HepG2 (cell line): ENCODE results near the gene TDRD9. TPM values are rescaled to one million over a fixed set of nuclear protein-coding genes. Genes with fewer than 3 reads are reported as not detected.

Source experiments
- CSRNP1 ChIP-seq: sonication (generic); formaldehyde crosslinking; IDR thresholded peaks from 2 replicates; pipeline ENCODE4 v1.8.1; 2023; ENCODE audit warnings: mild to moderate bottlenecking, missing genetic modification reagents
- GATAD1 ChIP-seq: IDR thresholded peaks from 2 replicates; pipeline ENCODE4 v1.6.1; 2016; ENCODE audit warnings: missing genetic modification reagents, missing compliant biosample characterization
- HNRNPUL1 ChIP-seq: fragments of 200-400 bp; formaldehyde crosslinking; IDR thresholded peaks from 2 replicates; pipeline ENCODE4 v1.6.1; 2017; ENCODE audit warnings: low read depth, mild to moderate bottlenecking, low read length, moderate library complexity
- MED13 ChIP-seq: sonication (generic); formaldehyde crosslinking; IDR thresholded peaks from 2 replicates; pipeline ENCODE4 v1.5.0; 2020; ENCODE audit warnings: missing genetic modification reagents
- PHB2 ChIP-seq: fragments of 450-650 bp; IDR thresholded peaks from 2 replicates; pipeline ENCODE4 v1.6.1; 2018; ENCODE audit not compliant: partially characterized antibody
- PITX1 ChIP-seq: sonication (generic); formaldehyde crosslinking; IDR thresholded peaks from 2 replicates; pipeline ENCODE4 v1.5.1; 2020; ENCODE audit warnings: mild to moderate bottlenecking, missing genetic modification reagents
- POLR2AphosphoS2 ChIP-seq: IDR thresholded peaks from 2 replicates; pipeline ENCODE4 v1.6.1; 2011; ENCODE audit warnings: low read depth, low read length, improper control_type of control experiment
- SAP130 ChIP-seq: IDR thresholded peaks from 2 replicates; pipeline ENCODE4 v1.6.1; 2016; ENCODE audit warnings: low read depth
- SSRP1 ChIP-seq: IDR thresholded peaks from 2 replicates; pipeline ENCODE4 v1.6.1; 2016; ENCODE audit warnings: control low read depth
- ZC3H13 ChIP-seq: sonication (generic); formaldehyde crosslinking; IDR thresholded peaks from 2 replicates; pipeline ENCODE4 v1.8.1; 2023; ENCODE audit warnings: mild to moderate bottlenecking, missing genetic modification reagents, moderate library complexity
- ZFP82 ChIP-seq: sonication (generic); formaldehyde crosslinking; IDR thresholded peaks from 2 replicates; pipeline ENCODE4 v1.5.1; 2020; ENCODE audit warnings: mild to moderate bottlenecking, missing genetic modification reagents, borderline replicate concordance
- ZHX1 ChIP-seq: sonication (generic); formaldehyde crosslinking; IDR thresholded peaks from 2 replicates; pipeline ENCODE4 v1.8.1; 2022; ENCODE audit warnings: low read depth, mild to moderate bottlenecking, missing genetic modification reagents
- ZNF256 ChIP-seq: sonication (generic); formaldehyde crosslinking; conservative IDR thresholded peaks from 2 replicates; pipeline ENCODE4 v1.4.0; 2020; ENCODE audit warnings: missing genetic modification reagents
- ZNF816 ChIP-seq: sonication (generic); formaldehyde crosslinking; IDR thresholded peaks from 2 replicates; pipeline ENCODE4 v1.8.0; 2022; ENCODE audit warnings: missing genetic modification reagents, mild to moderate bottlenecking, borderline replicate concordance
- polyA plus RNA-seq, 8 experiments: library from polyadenylated mRNA; depleted of rRNA in 3 of 8; stranded (reverse) in 7 of 8; unstranded in 1 of 8; fragments of >200 nt; fragmentation: Illumina TruSeq in 4 of 8; extraction: Trizol in 4 of 8; gene quantifications; 2 replicates each; pipeline versions ENCODE4 v1.2.1 to v1.2.3, GENCODE V29; 2011 to 2016; ENCODE audit warnings: low read depth in 4 of 8, missing spikeins in 1 of 8, mixed read lengths in 1 of 8; ENCODE audit not compliant: insufficient read depth in 1 of 8
- total RNA-seq, 5 experiments: library from RNA; depleted of rRNA; stranded (reverse); fragments of >200 nt; fragmentation: Illumina TruSeq; extraction: Trizol; gene quantifications; 2 replicates each; pipeline ENCODE4 v1.2.3, GENCODE V29; 2016; ENCODE audit warnings: low read depth in 1 of 5
- TF ChIP-seq, protein P1 (sequence below): sonication (generic); formaldehyde crosslinking; IDR thresholded peaks from 2 replicates; pipeline ENCODE4 v1.5.0; 2020; ENCODE audit warnings: missing genetic modification reagents
- TF ChIP-seq, protein P2 (sequence below): sonication (generic); formaldehyde crosslinking; IDR thresholded peaks from 2 replicates; pipeline ENCODE4 v1.4.0; 2020; ENCODE audit warnings: missing genetic modification reagents, borderline replicate concordance
- TF ChIP-seq, protein P3 (sequence below): sonication (generic); formaldehyde crosslinking; IDR thresholded peaks from 2 replicates; pipeline ENCODE4 v1.4.0; 2020; ENCODE audit warnings: mild to moderate bottlenecking, missing genetic modification reagents

The TDRD9 gene
- total and polyA plus RNA-seq, 2 of the 13 experiments (the other 11 are each of a cell fraction or from before 2014, with no cell fraction given), result not detected

DNA sequence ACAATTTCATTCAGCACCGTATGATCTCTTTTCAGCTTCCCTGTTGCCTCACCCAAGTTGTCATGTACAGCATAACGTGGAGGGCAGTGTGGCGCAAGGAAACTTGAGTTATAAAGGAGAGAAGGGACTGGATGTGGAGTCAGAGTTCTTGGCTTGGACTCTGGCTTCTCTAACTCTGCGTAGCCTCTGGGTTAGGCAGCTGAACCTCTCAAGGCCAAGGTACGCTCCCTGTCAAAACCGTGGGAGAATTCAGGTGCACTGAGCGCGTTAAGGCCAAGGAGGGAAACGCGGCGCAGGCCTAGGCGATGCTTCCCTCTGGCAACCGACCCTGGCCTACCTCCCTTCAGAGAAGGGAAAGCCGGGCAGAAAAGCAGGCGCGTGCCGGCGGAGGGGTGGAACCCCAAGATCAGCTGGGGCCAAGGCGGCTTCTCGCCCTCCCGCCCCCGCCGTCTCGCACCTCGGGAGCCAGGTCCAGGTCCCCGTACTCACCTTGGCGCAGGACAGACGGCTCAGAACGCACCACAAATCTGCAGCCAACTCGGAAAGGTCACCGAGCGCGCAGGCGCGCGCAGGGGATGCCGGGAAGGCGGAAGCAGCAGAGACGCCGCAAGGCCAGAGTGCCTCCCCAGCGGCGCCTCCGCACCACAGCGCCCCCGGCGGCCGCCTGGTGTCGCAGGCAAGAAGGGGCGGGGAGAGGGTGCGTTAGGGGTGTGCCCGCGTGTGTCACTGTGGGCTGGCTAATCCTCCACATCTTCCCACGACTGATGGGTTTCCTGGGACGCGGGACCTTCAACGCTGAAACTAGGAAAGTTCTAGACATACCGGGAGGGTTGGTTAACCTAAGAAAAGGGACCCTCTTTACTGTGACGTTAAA, 7.0 kb upstream of the TDRD9 start (continued):
- peak; percentile 24; the same call in 1 of the 2 replicates for TF ChIP-seq HNRNPUL1
- TF ChIP-seq MED13 (CRISPR knock-in tag), result peak; percentile 58; the same call in 1 of the 2 replicates
- TF ChIP-seq ZNF256, result 0 out of 2 replicates have a peak, but pooled peaks have one; percentile 19
- peak; percentile 66; the same call in 1 of the 2 replicates for TF ChIP-seq SSRP1 (CRISPR knock-in tag)
- no peak for TF ChIP-seq PHB2
- TF ChIP-seq CSRNP1, result no peak
- peak; percentile 78; the same call in 1 of the 2 replicates for TF ChIP-seq ZFP82 (CRISPR knock-in tag)
- TF ChIP-seq SAP130 (CRISPR knock-in tag), result peak; percentile 89
- peak; percentile 82; the same call in 1 of the 2 replicates for TF ChIP-seq PITX1 (CRISPR knock-in tag)
- TF ChIP-seq, protein P1, sequence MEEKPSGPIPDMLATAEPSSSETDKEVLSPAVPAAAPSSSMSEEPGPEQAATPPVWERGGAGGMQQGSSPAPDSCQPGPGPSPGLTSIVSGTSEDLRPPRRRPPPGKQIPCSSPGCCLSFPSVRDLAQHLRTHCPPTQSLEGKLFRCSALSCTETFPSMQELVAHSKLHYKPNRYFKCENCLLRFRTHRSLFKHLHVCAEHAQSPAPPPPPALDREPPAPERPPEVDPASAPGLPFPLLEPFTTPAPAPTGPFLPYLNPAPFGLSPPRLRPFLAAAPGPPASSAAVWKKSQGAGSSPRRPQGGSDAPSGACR (CRISPR knock-in tag), result peak; percentile 38; the same call in 1 of the 2 replicates
- TF ChIP-seq ZC3H13 (CRISPR knock-in tag), result no peak
- TF ChIP-seq ZHX1 (CRISPR knock-in tag), result peak; percentile 77; the same call in 1 of the 2 replicates
- TF ChIP-seq, protein P2, sequence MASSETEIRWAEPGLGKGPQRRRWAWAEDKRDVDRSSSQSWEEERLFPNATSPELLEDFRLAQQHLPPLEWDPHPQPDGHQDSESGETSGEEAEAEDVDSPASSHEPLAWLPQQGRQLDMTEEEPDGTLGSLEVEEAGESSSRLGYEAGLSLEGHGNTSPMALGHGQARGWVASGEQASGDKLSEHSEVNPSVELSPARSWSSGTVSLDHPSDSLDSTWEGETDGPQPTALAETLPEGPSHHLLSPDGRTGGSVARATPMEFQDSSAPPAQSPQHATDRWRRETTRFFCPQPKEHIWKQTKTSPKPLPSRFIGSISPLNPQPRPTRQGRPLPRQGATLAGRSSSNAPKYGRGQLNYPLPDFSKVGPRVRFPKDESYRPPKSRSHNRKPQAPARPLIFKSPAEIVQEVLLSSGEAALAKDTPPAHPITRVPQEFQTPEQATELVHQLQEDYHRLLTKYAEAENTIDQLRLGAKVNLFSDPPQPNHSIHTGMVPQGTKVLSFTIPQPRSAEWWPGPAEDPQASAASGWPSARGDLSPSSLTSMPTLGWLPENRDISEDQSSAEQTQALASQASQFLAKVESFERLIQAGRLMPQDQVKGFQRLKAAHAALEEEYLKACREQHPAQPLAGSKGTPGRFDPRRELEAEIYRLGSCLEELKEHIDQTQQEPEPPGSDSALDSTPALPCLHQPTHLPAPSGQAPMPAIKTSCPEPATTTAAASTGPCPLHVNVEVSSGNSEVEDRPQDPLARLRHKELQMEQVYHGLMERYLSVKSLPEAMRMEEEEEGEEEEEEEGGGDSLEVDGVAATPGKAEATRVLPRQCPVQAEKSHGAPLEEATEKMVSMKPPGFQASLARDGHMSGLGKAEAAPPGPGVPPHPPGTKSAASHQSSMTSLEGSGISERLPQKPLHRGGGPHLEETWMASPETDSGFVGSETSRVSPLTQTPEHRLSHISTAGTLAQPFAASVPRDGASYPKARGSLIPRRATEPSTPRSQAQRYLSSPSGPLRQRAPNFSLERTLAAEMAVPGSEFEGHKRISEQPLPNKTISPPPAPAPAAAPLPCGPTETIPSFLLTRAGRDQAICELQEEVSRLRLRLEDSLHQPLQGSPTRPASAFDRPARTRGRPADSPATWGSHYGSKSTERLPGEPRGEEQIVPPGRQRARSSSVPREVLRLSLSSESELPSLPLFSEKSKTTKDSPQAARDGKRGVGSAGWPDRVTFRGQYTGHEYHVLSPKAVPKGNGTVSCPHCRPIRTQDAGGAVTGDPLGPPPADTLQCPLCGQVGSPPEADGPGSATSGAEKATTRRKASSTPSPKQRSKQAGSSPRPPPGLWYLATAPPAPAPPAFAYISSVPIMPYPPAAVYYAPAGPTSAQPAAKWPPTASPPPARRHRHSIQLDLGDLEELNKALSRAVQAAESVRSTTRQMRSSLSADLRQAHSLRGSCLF, result no peak
- no peak for TF ChIP-seq POLR2AphosphoS2
- peak; percentile 53; the same call in 1 of the 2 replicates for TF ChIP-seq ZNF816 (CRISPR knock-in tag)
- TF ChIP-seq, protein P3, sequence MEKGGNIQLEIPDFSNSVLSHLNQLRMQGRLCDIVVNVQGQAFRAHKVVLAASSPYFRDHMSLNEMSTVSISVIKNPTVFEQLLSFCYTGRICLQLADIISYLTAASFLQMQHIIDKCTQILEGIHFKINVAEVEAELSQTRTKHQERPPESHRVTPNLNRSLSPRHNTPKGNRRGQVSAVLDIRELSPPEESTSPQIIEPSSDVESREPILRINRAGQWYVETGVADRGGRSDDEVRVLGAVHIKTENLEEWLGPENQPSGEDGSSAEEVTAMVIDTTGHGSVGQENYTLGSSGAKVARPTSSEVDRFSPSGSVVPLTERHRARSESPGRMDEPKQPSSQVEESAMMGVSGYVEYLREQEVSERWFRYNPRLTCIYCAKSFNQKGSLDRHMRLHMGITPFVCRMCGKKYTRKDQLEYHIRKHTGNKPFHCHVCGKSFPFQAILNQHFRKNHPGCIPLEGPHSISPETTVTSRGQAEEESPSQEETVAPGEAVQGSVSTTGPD (CRISPR knock-in tag), result no peak
- TF ChIP-seq GATAD1 (CRISPR knock-in tag), result peak; percentile 97
